ENCODE results near the gene ATP6V0B.

ATP6V0B gene

DNA sequence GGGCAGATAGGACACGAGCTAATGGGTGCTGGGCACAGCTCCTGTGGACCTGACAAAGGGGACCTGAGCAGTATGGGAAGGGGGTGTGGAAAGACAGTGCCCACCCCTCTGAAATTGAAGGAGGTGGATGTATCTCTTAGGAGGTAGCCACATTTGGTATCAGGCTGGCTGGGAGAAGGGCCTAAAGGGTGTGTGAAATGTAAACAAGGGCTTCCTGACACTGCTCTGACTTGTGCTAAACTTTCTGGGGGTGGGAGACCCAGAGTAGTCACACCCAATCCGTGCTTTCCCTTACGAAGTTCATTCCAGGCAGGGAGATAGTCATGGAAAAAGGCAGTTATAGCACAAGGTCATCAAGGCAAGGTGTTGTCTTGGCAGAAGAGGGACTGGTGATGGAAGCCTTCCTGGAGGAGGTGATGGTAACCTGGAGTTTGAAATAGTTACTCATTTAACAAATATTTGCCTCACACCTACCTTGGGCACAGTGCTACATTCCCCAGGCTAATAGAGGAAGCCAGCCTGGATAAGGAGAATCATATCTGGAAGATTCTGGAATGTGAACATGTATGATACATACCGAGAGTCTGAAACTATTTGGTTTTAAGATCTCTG is 11.3 kb downstream of the ATP6V0B start:
- no peak for DNase-seq (ENCODE audit: low read depth)

DNA sequence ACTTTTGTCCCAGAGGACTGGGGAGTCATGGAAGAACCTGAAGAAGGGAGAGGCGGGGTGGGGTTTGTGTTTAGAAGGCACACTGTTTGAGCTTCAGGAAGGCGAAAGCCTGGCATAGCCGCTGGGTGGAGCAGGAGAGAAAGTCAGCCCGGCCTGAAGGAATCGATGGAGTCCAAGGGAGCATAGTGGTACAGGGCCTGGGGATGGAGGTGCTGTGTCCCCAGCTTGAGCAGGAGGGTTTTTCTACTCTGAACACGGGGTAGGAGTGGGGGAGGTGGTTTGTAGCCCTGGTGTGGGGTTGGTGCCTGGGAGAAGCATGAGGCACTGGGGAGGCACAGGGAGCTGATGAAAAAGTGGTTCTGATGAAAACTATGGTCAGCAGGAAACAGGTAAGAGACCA is 12.0 kb downstream of the ATP6V0B start:
- no peak for DNase-seq (ENCODE audit: low read depth)

DNA sequence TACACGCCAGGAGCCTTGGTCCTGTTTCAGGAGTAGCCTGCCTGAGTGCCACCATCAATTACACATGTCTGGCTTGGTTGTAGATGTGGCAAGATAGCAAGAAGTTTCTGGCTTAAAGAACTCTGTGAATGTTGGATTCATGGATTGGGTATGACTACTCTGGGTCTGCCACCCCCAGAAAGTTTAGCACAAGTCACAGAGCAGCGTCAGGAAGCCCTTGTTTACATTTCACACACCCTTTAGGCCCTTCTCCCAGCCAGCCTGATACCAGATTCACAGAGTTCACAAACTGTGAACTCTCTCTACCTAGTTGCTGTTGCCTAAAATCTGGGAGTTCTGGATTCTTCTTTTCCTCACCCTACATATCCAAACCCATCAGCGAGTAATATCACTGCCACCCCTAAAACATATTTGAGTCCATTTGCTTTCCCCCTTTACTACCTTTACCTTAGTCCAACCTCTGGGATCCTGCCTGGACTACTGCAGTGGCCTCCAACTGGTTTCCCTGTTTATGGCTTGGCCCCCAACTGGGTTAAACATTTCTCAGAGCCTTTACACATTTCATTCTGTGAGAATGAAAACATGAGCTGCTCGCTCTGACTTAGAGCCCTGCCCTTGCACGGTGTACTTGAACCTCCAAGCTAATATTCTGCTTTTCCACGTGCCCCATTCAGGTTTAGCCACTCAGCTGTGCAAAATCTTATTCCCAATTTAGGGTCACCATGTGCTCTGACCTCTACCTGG is 12.6 kb downstream of the ATP6V0B start:
- DNase-seq (ENCODE audit: low read depth): no peak

DNA sequence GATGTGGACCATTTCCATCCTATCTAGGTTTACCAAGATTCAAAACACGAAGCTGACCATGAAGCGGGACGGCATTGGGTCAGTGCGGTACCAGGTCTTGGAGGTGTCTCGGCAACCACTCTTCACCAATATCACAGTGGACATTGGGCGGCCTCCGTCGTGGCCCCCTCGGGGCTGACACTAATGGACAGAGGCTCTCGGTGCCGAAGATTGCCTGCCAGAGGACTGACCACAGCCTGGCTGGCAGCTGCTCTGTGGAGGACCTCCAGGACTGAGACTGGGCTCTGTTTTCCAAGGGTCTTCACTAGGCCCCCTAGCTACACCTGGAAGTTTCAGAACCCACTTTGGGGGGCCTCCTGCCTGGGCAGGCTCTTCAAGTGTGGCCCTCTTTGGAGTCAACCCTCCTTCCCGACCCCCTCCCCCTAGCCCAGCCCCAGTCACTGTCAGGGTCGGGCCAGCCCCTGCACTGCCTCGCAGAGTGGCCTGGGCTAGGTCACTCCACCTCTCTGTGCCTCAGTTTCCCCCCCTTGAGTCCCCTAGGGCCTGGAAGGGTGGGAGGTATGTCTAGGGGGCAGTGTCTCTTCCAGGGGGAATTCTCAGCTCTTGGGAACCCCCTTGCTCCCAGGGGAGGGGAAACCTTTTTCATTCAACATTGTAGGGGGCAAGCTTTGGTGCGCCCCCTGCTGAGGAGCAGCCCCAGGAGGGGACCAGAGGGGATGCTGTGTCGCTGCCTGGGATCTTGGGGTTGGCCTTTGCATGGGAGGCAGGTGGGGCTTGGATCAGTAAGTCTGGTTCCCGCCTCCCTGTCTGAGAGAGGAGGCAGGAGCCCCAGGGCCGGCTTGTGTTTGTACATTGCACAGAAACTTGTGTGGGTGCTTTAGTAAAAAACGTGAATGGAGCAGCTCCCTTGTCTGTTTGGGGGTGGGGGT is 15.8 kb downstream of the ATP6V0B start:
- DNase-seq (ENCODE audit: low read depth): no peak

DNA sequence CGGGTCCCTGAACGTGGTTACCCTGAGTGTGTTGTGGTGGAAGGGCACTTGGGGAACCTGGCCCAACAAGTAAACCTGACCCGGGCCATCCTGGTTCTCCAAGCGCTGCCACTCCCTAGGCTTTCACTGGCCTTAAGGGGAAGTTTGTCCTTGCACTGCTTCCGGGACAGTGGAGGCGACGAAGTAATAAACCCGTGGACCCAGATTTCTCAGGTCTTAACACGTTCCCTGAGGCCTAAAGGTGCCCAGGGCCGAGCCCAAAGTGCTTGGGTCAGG is 16.4 kb downstream of the ATP6V0B start:
- DNase-seq (ENCODE audit: low read depth): no peak

DNA sequence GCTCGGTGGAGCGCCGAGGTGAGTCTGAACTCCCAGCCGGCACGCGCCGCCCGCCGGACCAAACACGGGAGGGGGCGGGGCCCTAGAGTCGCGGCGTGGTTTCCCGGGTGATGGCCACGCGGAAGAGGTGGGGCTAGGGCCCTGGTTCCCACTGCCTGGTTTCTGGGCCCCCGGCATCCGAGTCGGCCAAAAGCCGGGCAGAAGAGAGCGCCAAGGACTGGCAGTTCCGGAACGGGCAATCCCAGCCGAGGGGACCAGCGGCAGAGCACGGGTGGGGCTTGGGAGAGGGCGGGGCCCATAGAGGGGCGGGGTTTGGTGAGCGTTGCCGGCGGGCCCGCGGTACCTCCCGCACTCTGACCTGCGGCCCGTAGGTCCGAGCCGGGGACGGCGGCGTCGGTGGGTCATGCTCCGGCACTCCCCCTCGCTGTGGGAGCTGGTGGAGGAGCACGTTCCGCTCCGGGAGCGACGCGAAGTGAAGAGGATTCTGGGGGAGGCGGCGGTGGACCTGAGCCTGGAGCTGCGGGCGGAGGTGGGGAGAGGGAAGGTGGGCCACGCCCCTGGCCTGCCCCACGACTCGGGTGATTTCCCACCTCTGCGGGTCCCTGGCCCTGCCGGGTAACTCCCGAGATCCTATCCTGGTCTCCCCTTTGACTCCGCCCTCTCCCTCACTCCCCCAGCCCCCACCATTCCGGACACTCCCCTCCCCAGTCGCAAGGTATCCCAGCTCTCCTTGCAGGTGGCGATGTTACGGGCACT is 16.9 kb downstream of the ATP6V0B start, which contains the start of gene CCDC24:
Gene CCDC24, plus strand, starts transcription at position 124 of the 756 bp plus-strand sequence. Its CDS starts 280 bp downstream, at position 404.
- DNase-seq (ENCODE audit: low read depth): peak; percentile 71

DNA sequence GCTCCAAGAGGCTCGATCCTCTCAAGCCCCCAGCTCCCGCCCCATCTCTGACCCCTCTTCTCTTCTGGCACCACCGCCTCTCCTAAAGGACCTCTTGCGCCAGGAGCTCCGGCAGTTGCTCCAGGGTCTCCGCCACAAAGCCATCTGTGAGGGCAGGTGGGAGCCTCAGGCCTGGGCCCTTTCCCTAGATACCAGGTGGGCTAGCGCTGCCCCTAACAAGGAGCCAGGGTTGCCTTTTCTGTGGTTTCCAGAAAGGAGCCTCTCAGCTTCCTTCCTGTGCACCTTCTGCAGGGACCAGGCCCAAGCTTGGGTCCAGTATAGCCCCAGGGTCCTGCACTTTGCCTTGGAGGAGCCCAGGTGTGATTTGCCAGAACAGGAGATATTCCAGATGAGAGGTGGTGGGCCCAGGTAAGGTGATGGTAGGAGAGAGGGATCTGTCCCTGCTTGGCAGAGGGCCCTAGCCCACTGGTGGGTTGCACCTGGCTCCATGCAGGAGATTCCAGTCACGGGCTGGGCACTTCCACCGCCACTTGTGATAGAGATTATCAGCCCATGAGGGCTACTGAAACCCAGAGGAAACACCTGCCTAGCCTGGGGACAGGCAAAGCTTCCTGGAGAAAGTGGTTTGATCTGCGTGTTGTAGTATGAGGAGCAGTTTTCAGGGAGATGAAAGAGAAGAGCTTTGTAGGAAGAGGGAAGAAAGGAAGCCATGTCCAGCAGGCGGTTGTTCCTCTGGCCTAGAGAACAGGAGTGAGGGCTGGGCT is 17.7 kb downstream of the ATP6V0B start:
- no peak for DNase-seq (ENCODE audit: low read depth)

DNA sequence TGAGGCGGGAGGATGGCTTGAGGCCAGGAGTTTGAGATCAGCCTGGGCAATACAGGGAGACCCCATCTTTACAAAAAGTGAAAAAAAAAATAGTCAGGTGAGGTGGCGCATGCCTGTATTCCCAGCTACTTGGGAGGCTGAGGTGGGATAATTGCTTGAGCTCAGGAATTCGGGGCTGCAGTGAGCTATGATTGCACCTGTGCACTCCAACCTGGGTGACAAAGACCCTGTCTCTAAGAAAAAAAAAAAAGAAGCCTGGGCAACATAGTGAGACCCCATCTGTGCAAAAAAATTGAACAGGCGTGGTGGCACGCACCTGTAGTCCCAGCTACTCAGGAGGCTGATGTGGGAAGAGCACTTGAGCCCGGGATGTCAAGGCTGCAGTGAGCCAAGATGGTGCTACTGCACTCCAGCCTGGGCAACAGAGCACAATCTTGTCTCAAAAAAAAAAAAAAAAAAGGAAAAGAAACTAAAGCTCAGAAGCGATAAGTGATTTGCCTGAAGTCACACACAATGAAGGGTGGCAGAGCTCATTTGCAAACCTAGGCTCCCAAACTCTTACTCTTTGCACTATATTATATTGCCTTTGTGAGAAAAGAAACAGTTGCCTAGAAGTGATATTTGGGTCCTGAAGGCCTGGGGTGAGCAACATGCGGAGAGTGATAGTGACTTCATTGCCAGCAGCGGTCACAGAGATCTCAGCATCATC is 18.6 kb downstream of the ATP6V0B start:
- DNase-seq (ENCODE audit: low read depth): no peak

DNA sequence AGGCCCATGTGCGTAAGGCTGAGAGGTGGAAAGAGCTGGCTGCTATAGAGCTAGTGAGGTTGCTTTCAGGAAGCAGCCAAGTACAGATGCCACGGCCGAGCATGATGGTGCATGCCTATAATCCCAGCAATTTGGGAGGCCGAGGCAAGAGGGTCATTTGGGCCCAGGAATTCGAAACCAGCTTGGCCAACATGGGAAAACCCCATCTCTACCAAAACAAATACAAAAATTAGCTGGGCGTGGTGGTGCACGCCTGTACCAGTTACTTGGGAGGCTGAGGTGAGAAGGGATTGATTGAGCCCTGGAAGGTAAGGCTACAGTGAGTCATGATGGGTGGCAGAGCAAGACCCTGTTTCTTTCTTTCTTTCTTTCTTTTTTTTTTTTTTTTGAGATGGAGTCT is 19.3 kb downstream of the ATP6V0B start:
- no peak for DNase-seq (ENCODE audit: low read depth)

DNA sequence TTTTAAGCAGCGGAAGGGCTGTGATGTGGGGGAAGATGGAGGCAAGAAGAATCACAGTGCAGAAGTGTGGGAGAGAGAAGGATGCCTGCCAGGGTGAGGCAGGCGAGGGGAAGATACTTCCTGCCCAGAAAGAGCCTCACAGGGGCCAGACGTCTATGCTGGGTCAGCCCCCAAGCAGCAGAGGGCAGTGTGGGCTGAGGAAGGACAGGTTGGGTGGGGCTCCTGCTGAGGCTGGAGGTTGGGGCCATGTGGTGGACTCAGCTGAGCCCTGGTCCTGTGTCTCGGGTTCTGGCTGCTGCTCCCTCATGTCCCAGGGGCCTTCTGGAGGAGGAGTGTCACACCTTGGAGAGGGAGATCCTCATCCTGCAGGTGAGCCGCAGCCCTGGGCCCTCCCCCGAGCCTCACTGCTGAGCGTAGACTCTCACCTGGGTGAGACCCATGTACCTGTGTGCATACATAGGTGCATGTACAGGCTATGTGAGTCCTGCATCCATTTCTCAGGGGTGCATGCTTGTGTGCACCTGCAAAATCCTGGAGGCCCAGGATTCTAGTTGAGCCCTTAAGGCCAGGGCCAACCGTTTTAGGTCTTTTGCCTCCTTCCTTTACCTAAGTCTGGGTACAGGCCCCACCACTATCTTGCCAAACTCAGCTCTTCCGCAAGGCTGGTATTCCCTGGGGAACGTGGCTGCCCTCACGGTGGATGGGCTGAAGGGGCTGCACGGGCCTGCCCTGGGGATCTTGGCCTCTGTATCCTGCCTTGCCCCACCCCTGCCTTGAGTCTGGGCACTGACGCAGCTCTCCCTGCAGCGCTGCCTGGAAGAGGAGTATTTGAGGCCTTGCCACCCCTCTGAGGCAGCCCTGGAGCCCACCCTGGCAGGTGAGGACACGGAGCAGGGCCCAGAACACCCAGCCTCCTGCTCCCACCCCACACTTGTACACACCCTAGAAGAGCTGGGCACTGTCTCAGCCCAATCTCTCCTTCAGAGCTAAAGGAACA is 20.3 kb downstream of the ATP6V0B start:
- no peak for DNase-seq (ENCODE audit: low read depth)

DNA sequence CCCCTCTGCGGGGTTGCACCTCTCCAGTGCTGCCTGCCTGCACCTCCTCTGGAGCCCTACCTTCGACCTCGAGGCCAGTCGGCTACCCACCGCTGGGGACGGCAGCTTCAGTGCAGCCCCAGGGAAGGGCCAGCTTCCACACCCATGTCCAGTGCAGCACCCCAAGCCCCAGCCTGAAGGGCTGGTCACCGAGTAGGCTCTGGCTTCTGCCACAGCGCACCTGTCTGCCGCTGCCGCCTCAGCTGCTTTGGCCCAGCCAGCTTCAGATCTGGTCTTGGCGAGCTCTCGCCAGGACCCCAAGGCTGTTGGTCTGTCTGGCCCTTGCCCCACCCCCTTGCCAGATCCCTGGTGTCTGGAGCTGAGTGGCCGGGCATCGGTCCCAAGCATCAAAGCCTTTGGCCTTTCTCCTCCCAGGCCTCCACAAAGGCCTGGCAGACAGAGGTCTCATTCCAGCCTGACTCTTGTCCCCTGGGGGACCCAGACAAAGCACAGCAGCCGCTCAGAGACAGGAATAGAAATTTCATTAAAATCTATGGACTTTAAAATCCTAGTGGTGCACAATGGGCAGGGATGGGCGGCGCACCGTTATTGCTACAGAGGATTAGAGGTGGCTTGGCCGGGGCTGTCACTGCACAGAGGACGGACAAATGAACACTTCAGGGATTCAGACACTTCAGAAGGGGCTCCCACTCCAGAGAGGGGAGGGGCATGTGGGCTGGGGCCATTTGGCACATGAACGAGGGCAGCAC is 21.4 kb downstream of the ATP6V0B start:
- DNase-seq (ENCODE audit: low read depth): no peak

DNA sequence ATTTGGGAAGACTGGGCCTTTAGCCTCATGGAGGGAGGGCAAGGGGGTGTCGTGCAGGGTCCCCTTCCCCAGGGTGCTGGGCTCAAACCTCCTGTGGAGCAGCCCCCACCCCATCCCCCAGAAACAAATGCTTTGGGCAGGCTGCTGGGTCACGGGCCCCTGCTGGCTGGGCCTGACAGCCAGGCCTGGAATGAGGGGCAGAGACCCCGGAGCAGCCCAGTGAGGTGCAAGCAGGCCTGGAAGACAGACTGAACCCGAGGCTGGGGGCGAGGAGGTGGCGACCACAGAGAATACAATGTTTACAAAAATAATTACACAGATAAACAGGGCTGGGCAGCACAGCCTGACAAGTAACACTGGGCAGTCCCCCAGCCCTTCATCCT is 22.0 kb downstream of the ATP6V0B start:
- no peak for DNase-seq (ENCODE audit: low read depth)

DNA sequence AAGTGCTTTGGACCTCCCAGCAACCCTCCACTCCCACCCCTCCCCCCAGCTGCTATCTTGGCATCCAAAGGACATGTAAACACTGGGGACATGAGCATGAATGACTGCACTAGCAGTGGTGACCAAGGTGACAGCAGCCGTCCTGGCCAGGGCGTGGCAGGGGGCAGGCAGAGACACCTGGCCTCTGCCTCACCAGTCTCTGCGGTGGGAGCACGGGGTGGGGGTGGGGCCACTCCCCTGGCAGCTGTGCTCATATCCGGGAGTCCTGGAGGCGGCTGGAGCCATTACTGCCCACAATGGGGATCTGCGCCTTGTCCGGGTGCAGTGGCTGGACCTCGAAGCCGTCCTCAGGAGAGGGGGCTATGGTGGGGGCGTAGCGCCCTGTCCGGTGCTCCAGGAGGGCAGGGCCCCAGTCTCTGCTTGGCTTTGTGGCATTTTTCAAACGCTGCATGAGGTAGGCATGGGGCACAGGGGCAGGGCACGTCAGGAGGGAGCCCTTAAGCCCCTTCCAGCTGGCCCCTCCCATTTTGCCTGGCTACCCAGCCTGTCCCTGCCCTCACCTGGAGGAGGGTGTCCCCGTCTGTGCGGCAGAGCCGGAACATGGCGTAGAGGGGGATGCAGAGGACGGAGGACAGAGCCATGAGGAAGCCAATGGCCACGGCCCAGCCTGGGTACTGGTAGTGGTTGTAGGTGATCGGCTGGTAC is 22.7 kb downstream of the ATP6V0B start:
- no peak for DNase-seq (ENCODE audit: low read depth)

DNA sequence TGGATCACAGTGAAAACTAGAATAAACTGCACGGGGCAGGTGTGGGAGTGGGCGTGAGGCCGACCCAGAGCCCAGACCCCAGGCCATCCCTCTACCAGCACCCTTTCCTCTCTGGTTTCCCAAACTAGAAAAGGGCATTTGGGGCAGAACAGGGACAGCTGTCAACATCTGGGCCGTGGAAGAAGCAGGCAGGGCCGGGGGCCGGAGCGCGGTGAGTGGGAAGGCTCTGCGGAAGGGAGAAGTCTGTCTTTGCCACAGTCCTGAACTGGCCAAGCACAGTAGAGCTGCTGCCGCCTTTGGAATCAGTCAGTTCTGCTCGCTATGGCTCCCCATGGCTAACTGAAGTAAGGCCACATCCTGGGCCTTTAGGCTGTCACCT is 23.2 kb downstream of the ATP6V0B start:
- DNase-seq (ENCODE audit: low read depth): no peak

DNA sequence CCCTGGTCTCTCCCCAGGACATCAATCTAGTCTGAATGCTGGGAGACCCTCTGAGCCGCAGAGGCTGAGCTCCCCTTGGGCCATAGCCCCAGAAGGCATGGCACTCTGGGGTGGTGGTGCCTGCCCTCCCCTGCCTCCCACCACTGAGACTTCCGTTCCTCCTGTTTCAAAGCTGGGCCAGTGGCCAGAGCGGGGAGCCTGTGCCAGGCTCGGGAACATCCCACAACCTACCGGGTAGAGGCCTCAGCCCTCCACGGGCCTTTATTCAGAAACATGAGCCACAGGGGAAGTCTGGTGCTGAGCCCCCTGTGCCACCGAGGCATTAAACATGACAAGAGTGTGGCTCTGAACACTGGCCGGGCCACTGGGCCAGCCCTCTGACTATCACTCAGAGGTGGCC is 24.7 kb downstream of the ATP6V0B start:
- DNase-seq (ENCODE audit: low read depth): no peak

DNA sequence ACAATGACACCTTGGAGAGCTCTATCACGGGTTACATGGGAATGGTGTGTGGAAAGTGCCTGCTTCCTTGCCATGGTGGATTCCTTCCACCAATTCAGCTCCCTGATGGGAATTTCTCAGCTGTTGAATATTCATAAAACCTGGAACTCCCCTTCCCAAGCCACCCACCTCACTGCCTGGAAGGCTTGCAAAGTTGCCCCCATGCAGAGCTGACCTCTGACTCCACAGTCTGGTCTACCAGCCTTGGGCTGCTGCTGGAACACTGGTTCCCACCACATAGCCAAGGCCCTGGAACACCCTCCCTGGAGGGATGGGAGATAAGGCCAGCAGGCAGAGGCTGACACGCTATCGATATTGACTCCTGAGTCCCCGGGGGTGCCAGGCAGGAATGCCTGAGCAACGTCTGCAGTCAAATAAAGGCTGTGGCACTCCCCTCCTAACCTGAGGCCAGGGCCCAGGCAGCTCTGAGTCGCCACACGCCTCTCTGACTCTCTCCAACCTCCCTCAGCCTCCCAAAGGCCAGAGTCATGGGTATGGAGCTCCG is 25.4 kb downstream of the ATP6V0B start:
- DNase-seq (ENCODE audit: low read depth): no peak

DNA sequence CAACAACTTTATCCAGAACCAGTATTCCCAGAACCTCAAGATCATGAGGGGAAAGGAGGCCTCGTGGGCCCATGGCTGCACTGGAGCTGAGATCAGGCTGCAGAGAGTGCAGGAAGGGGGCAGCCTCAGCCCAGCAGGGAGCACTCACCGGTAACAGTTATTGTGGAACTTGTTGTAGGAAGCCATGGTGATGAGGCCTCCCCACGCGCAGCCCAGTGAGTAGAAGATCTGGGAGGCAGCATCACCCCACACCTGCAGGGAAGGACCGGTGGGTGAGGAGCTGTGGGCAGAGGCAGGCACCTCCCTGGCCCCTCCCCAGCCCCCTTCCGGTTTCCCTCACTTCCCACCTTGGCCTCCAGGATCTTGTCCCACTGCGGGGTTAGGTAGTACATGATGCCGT is 27.4 kb downstream of the ATP6V0B start:
- no peak for DNase-seq (ENCODE audit: low read depth)

DNA sequence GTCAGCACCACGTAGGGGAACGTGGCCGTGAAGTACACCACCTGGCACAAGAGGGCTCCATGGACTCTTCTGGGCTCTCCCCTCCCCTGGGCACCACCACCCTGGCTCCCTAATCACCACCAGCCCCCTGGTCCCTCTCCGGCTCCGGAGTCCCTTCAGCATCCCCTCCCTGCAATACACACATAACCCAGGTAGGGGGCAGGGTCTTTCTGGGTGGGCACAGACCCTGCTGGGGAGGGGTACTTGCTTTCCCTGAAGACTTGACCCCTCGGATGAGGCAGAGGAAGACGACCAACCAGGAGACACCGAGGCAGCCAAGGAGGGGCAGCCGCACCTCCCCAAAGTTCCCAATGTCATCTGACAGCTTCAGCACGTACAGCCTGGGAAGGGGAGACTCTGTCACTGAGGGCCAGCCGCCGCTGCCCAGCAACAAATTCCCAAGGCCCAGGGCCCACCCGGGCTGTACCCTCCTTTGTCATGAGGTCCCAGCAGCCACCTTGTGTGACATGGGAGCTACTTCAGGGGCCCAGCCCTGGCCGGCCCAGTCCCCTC is 27.9 kb downstream of the ATP6V0B start:
- DNase-seq (ENCODE audit: low read depth): no peak
